OCI-LY7 (cell line): ENCODE results near the gene PRKD1. TPM values are rescaled to one million over a fixed set of nuclear protein-coding genes. Genes with fewer than 3 reads are reported as not detected.

Experiments used
- BruUV-seq: library from RNA; stranded (reverse); fragments of 400-500 nt; replicated peaks from 2 replicates; lab custom pipeline; 2021; lab: Mats Ljungman, UMichigan
- CTCF ChIA-PET: fragments of 300-600 bp; sonication (Branson Sonifier 250); formaldehyde crosslinking; loops from one replicate; lab custom pipeline; 2022; ENCODE audit warnings: antibody characterized with exemption; ENCODE audit not compliant: unreplicated experiment; lab: Charles Lee
- POLR2A ChIA-PET: fragments of 300-600 bp; sonication (Branson Sonifier 250); formaldehyde crosslinking; loops from one replicate; lab custom pipeline; 2022; ENCODE audit warnings: antibody characterized with exemption; lab: Charles Lee
- DNase-seq: peaks from one replicate; pipeline ENCODE4 v3.0.0-alpha.2; 2015; ENCODE audit warnings: low spot score
- H2AFZ ChIP-seq: fragments of 200-600 bp; sonication (generic), shearing (Covaris generic); 2 replicates; pipeline ENCODE4 v1.6.1; 2014; ENCODE audit warnings: mild to moderate bottlenecking, antibody characterized with exemption, low read length, moderate library complexity
- H3K27ac ChIP-seq: fragments of 200-600 bp; sonication (generic); 2 replicates; pipeline ENCODE4 v1.5.1; 2014; ENCODE audit warnings: mixed run types, low read depth, mild to moderate bottlenecking, moderate library complexity, low read length, inconsistent platforms; ENCODE audit not compliant: poor library complexity, severe bottlenecking
- H3K36me3 ChIP-seq: fragments of 200-600 bp; sonication (generic); 2 replicates; pipeline ENCODE4 v1.6.1; 2014; ENCODE audit warnings: mild to moderate bottlenecking, antibody characterized with exemption, low read length, moderate library complexity, mixed read lengths; ENCODE audit not compliant: insufficient read depth
- H3K4me1 ChIP-seq: fragments of 200-600 bp; sonication (generic); 2 replicates; pipeline ENCODE4 v1.5.1; 2014; ENCODE audit warnings: mild to moderate bottlenecking, low read length; ENCODE audit not compliant: insufficient read depth, poor library complexity, severe bottlenecking
- H3K4me2 ChIP-seq: fragments of 200-600 bp; sonication (generic); 2 replicates; pipeline ENCODE4 v1.6.1; 2014; ENCODE audit warnings: mild to moderate bottlenecking, low read length
- H3K4me3 ChIP-seq: fragments of 200-600 bp; sonication (generic); 2 replicates; pipeline ENCODE4 v1.5.1; 2014; ENCODE audit warnings: mild to moderate bottlenecking, low read depth, low read length; ENCODE audit not compliant: poor library complexity, severe bottlenecking
- H3K79me2 ChIP-seq: fragments of 200-600 bp; sonication (generic); 2 replicates; pipeline ENCODE4 v1.6.1; 2016; ENCODE audit warnings: low read depth, mild to moderate bottlenecking, low read length, moderate library complexity, mixed read lengths; ENCODE audit not compliant: insufficient read depth
- H3K9me2 ChIP-seq: fragments of 200-600 bp; sonication (generic); 2 replicates; pipeline ENCODE4 v1.6.1; 2016; ENCODE audit warnings: mild to moderate bottlenecking, low read length, mixed read lengths; ENCODE audit not compliant: insufficient read depth
- H3K9me3 ChIP-seq: fragments of 200-600 bp; sonication (generic); 2 replicates; pipeline ENCODE4 v1.6.1; 2014; ENCODE audit warnings: mild to moderate bottlenecking, mixed run types, low read length, mixed read lengths
- H4K20me1 ChIP-seq: fragments of 200-600 bp; sonication (generic); 2 replicates; pipeline ENCODE4 v1.6.1; 2014; ENCODE audit warnings: mild to moderate bottlenecking, antibody characterized with exemption, low read length, moderate library complexity, mixed read lengths; ENCODE audit not compliant: insufficient read depth
- CTCF ChIP-seq: fragments of 200-600 bp; sonication (generic); conservative IDR thresholded peaks from 2 replicates; pipeline ENCODE4 v1.5.1; 2014; ENCODE audit warnings: mild to moderate bottlenecking, antibody characterized with exemption, low read length, moderate library complexity, mixed read lengths
- EZH2phosphoT487 ChIP-seq: fragments of 200-600 bp; sonication (generic); IDR thresholded peaks from 2 replicates; pipeline ENCODE4 v1.6.1; 2018; ENCODE audit warnings: low read depth, borderline replicate concordance, mild to moderate bottlenecking, mixed run types, antibody characterized with exemption, low read length, moderate library complexity, mixed read lengths
- intact Hi-C: fragments of 100-400 bp; cut with micrococcal nuclease; formaldehyde crosslinking; loops from one replicate; pipeline ENCODE4 v1.10.0; 2022; ENCODE audit not compliant: unreplicated experiment
- total RNA-seq, 2 experiments: library from RNA; depleted of rRNA in 1 of 2; stranded (reverse); fragments of >200 nt in 1 of 2; shearing (Covaris generic) in 1 of 2; gene quantifications; 2 replicates each; pipeline ENCODE4 v1.2.3, GENCODE V29; 2014 to 2022

The PRKD1 gene
- total RNA-seq, 2 experiments from 2014 or later, result not detected

GRCh38 chr14:29553427-29553826 is 374.2 kb downstream of the PRKD1 start:
- BruUV-seq, result no TSS peak
- Histone ChIP-seq H3K9me3 (no peaks in the 10 kb centered on the region), H3K4me2 (no peak overlapping the region), H4K20me1 (no peaks in the 10 kb centered on the region), H3K27ac (no peak overlapping the region), H2AFZ (no peak overlapping the region), H3K36me3 (no peaks in the 10 kb centered on the region), H3K9me2 (no peaks in the 10 kb centered on the region), H3K4me1 (no peaks in the 10 kb centered on the region), H3K4me3 (no peak overlapping the region), H3K79me2 (no peaks in the 10 kb centered on the region)
- TF ChIP-seq EZH2phosphoT487 (no peak), CTCF (no peak)
- CTCF ChIA-PET, result no interaction called here
- intact Hi-C loops, result no loop called here
- DNase-seq, result no peak
- POLR2A ChIA-PET, result interaction anchor here (0.7 kb wide), 3 partner anchors 10 to 1029 kb away, joined by 3 to 4 read pairs (median 3); no protein-coding TSS in a partner anchor

DNA sequence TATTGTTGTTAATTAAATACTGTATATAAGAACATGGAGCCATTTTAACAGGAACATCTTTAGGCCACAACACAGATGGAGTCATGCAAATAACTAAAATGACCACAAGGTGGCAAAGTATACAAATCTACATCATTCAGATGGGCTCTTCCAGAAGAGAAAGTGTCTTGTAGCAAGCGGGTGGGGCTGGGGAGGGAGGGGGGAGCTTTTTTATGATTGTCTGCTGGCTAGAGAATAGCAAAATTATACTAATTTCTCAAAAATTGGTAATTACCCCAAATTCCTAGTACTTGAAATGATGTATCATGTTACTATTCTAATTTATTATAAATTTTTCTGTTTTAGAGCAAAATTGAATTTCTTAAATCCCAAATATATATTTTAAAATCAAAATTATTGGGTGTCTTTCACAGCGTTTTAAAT is 378.7 kb downstream of the PRKD1 start:
- Histone ChIP-seq H3K9me3 (no peaks in the 10 kb centered on the region), H3K36me3 (no peaks in the 10 kb centered on the region), H3K9me2 (no peaks in the 10 kb centered on the region), H4K20me1 (no peaks in the 10 kb centered on the region), H3K4me2 (no peak overlapping the region), H2AFZ (no peak overlapping the region), H3K79me2 (no peaks in the 10 kb centered on the region), H3K4me1 (no peaks in the 10 kb centered on the region), H3K27ac (no peak overlapping the region), H3K4me3 (no peak overlapping the region)
- BruUV-seq, result no TSS peak
- TF ChIP-seq CTCF (peak; percentile 74), EZH2phosphoT487 (no peak)
- POLR2A ChIA-PET, result interaction anchor here (0.6 kb wide), 1 partner anchor 852 kb away, joined by 3 read pairs; no protein-coding TSS in a partner anchor
- CTCF ChIA-PET, result no interaction called here
- DNase-seq, result peak; percentile 44
- intact Hi-C loops, result loop anchor here (1.0 kb wide), 1 partner anchor 665 kb away; no protein-coding TSS in a partner anchor

DNA sequence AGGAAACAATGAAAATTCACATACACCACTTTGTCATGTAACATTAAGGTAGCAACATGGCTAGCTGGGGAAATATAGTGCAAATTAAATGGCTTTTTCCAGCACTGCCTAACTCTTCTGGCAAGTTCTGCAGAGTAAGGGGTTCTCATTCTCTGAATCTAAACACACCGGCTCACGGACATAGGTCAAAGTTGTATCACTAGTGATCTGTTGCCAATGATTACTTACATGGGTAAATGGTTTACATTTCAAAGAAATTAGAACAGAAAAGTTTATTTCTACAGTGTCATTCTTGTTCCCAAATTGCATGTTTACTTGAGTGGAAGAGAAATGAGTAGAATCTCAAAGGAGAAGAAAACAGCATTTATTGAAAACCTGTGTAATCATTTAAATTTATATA is 381.9 kb downstream of the PRKD1 start:
- BruUV-seq, result no TSS peak
- CTCF ChIA-PET, result no interaction called here
- no peaks in the 10 kb centered on the region for H3K36me3 ChIP-seq

More for the DNA sequence above, 381.9 kb downstream of the PRKD1 start:
- TF ChIP-seq EZH2phosphoT487 (no peak), CTCF (no peak)
- DNase-seq, result no peak
- Histone ChIP-seq H3K9me2 (no peaks in the 10 kb centered on the region), H4K20me1 (no peaks in the 10 kb centered on the region), H3K79me2 (no peaks in the 10 kb centered on the region), H3K27ac (no peak overlapping the region), H2AFZ (no peak overlapping the region), H3K4me2 (no peak overlapping the region), H3K4me1 (no peaks in the 10 kb centered on the region), H3K4me3 (no peak overlapping the region), H3K9me3 (no peaks in the 10 kb centered on the region)
- intact Hi-C loops, result no loop called here
- POLR2A ChIA-PET, result no interaction called here
